T follicular helper cell (primary cell): ENCODE data around the gene UBP1.
A peak's percentile ranks its signal among the peaks of the same experiment; 100 is the strongest.
"Not testable (repeated sequence)": the region's sequence is repeated elsewhere in the genome, so short reads cannot be mapped to it uniquely, and the experiment has no call there.

Source experiments
- DNase-seq: peaks from one replicate; pipeline ENCODE4 v3.0.0-alpha.2; 2020; ENCODE audit warnings: low read depth

The UBP1 gene

GRCh38 chr3:33391255-33391995 is 48.8 kb downstream of the UBP1 start:
- no peak for DNase-seq

- no peak for DNase-seq
Observed at GRCh38 chr3:33389908-33390307, 50.3 kb downstream of the UBP1 start.

- no peak for DNase-seq
Observed at GRCh38 chr3:33388374-33389100, 51.7 kb downstream of the UBP1 start.

GRCh38 chr3:33386631-33387030 is 53.6 kb downstream of the UBP1 start:
- no peak for DNase-seq

- no peak for DNase-seq
Observed at GRCh38 chr3:33385423-33385822, 54.8 kb downstream of the UBP1 start.

GRCh38 chr3:33383951-33384350 is 56.3 kb downstream of the UBP1 start:
- DNase-seq = no peak

- no peak for DNase-seq
Observed at GRCh38 chr3:33380653-33381052, 59.6 kb downstream of the UBP1 start.

- DNase-seq = no peak
Observed at GRCh38 chr3:33377931-33378330, 62.3 kb downstream of the UBP1 start.

- DNase-seq = no peak
Observed at GRCh38 chr3:33377489-33377888, 62.7 kb downstream of the UBP1 start.

GRCh38 chr3:33373082-33373437 is 67.1 kb downstream of the UBP1 start:
- no peak for DNase-seq

GRCh38 chr3:33372218-33373081 is 67.8 kb downstream of the UBP1 start:
- DNase-seq = peak; percentile 10

- DNase-seq = no peak
Observed at GRCh38 chr3:33364531-33365128, 75.6 kb downstream of the UBP1 start.

GRCh38 chr3:33364060-33364459 is 76.1 kb downstream of the UBP1 start:
- DNase-seq = no peak

- no peak for DNase-seq
Observed at GRCh38 chr3:33363113-33363800, 76.9 kb downstream of the UBP1 start.

GRCh38 chr3:33360136-33360825 is 79.9 kb downstream of the UBP1 start:
- DNase-seq = no peak

GRCh38 chr3:33358172-33358781 is 81.9 kb downstream of the UBP1 start:
- DNase-seq = no peak

- no peak for DNase-seq
Observed at GRCh38 chr3:33355611-33356010, 84.6 kb downstream of the UBP1 start.

GRCh38 chr3:33339758-33340157 is 100.4 kb downstream of the UBP1 start:
- no peak for DNase-seq

- not testable (repeated sequence) for DNase-seq
Observed at GRCh38 chr3:33338936-33339465, 101.2 kb downstream of the UBP1 start.
